GM23338 (cell line): ENCODE data around the gene RRP9. TPM values are rescaled to one million over a fixed set of nuclear protein-coding genes. Genes with fewer than 3 reads are reported as not detected.

ENCODE experiments used
- ATAC-seq: fragments of 200-7000 bp; cut with Tn5 transposase; 3 replicates; pipeline ENCODE4 v1.9.1; 2020
- DNase-seq: peaks from one replicate; pipeline ENCODE4 v3.0.0-alpha.2; 2015; ENCODE audit warnings: low spot score
- H2AFZ ChIP-seq: fragments of 200-600 bp; sonication (generic); 2 replicates; pipeline ENCODE4 v1.8.0; 2016; ENCODE audit warnings: antibody characterized with exemption, mild to moderate bottlenecking, moderate library complexity
- H3F3A ChIP-seq: fragments of 200-600 bp; sonication (generic); replicated peaks from 2 replicates; pipeline ENCODE4 v1.8.0; 2017; ENCODE audit warnings: antibody characterized with exemption, mixed run types, low read depth
- H3K27ac ChIP-seq: fragments of 200-600 bp; sonication (generic); 2 replicates; pipeline ENCODE4 v1.6.1; 2016; ENCODE audit warnings: low read depth
- H3K27me3 ChIP-seq: fragments of 200-600 bp; sonication (generic); 2 replicates; pipeline ENCODE4 v1.8.0; 2016; ENCODE audit warnings: mild to moderate bottlenecking, mixed run types, moderate library complexity; ENCODE audit not compliant: insufficient read depth
- H3K36me3 ChIP-seq: fragments of 200-600 bp; sonication (generic); 2 replicates; pipeline ENCODE4 v1.8.0; 2016; ENCODE audit warnings: mild to moderate bottlenecking; ENCODE audit not compliant: insufficient read depth
- H3K4me1 ChIP-seq: fragments of 200-600 bp; sonication (generic); 2 replicates; pipeline ENCODE4 v1.8.0; 2016; ENCODE audit warnings: mild to moderate bottlenecking, moderate library complexity; ENCODE audit not compliant: insufficient read depth
- H3K4me2 ChIP-seq: fragments of 200-600 bp; sonication (generic); 2 replicates; pipeline ENCODE4 v1.7.1; 2017; ENCODE audit warnings: mixed run types
- H3K4me3 ChIP-seq: fragments of 200-600 bp; sonication (generic); 2 replicates; pipeline ENCODE4 v1.6.1; 2016; ENCODE audit warnings: mixed run types
- H3K79me2 ChIP-seq: fragments of 200-600 bp; sonication (generic); replicated peaks from 2 replicates; pipeline ENCODE4 v1.8.0; 2017; ENCODE audit warnings: mild to moderate bottlenecking; ENCODE audit not compliant: insufficient read depth
- H3K9me2 ChIP-seq: fragments of 200-600 bp; sonication (generic); 2 replicates; pipeline ENCODE4 v1.8.0; 2017; ENCODE audit not compliant: insufficient read depth
- H4K20me1 ChIP-seq: fragments of 200-600 bp; sonication (generic); replicated peaks from 2 replicates; pipeline ENCODE4 v1.8.0; 2017; ENCODE audit warnings: mild to moderate bottlenecking; ENCODE audit not compliant: insufficient read depth
- H3K27ac Mint-ChIP-seq: 2 replicates; pipeline ENCODE4 v1.8.0; 2020; ENCODE audit warnings: inconsistent platforms, mild to moderate bottlenecking, moderate library complexity, mixed read lengths
- H3K27me3 Mint-ChIP-seq: 3 replicates; pipeline ENCODE4 v1.8.0; 2022; ENCODE audit warnings: low read depth, mild to moderate bottlenecking, moderate library complexity, mixed read lengths, inconsistent platforms; ENCODE audit not compliant: insufficient read depth, poor library complexity
- H3K36me3 Mint-ChIP-seq: 3 replicates; pipeline ENCODE4 v1.8.0; 2021; ENCODE audit warnings: low read depth, mild to moderate bottlenecking, inconsistent platforms, moderate library complexity, mixed read lengths
- H3K4me1 Mint-ChIP-seq: 3 replicates; pipeline ENCODE4 v1.8.0; 2020; ENCODE audit warnings: mild to moderate bottlenecking, inconsistent platforms, mixed read lengths
- H3K4me3 Mint-ChIP-seq: 3 replicates; pipeline ENCODE4 v1.8.0; 2021; ENCODE audit warnings: moderate library complexity, mild to moderate bottlenecking, inconsistent platforms, mixed read lengths
- H3K9me3 Mint-ChIP-seq: 3 replicates; pipeline ENCODE4 v1.8.0; 2020; ENCODE audit warnings: moderate library complexity, mild to moderate bottlenecking, inconsistent platforms, mixed read lengths
- CREB1 ChIP-seq: fragments of 250-450 bp; sonication (Bioruptor Pico); IDR thresholded peaks from 2 replicates; pipeline ENCODE4 v1.5.0; 2020; ENCODE audit warnings: low read depth, mild to moderate bottlenecking, moderate library complexity
- ETS1 ChIP-seq: IDR thresholded peaks from 2 replicates; pipeline ENCODE4 v1.6.1; 2016; ENCODE audit warnings: antibody characterized with exemption
- EZH2 ChIP-seq: fragments of 200-600 bp; sonication (generic); IDR thresholded peaks from one replicate; pipeline ENCODE4 v1.8.0; 2017; ENCODE audit warnings: antibody characterized with exemption, mild to moderate bottlenecking, low read depth; ENCODE audit not compliant: unreplicated experiment
- EZH2phosphoT487 ChIP-seq: fragments of 200-600 bp; sonication (generic); IDR thresholded peaks from one replicate; pipeline ENCODE4 v1.8.1; 2018; ENCODE audit warnings: antibody characterized with exemption; ENCODE audit not compliant: unreplicated experiment
- JUNB ChIP-seq: IDR thresholded peaks from one replicate; pipeline ENCODE4 v1.6.1; 2016; ENCODE audit warnings: antibody characterized with exemption; ENCODE audit not compliant: unreplicated experiment
- NANOG ChIP-seq: IDR thresholded peaks from 2 replicates; pipeline ENCODE4 v1.6.1; 2016; ENCODE audit warnings: antibody characterized with exemption, borderline replicate concordance
- POLR2AphosphoS5 ChIP-seq: IDR thresholded peaks from 2 replicates; pipeline ENCODE4 v1.6.1; 2016; ENCODE audit warnings: antibody characterized with exemption, low read depth
- STAT1 ChIP-seq: IDR thresholded peaks from one replicate; pipeline ENCODE4 v1.6.1; 2016; ENCODE audit warnings: antibody characterized with exemption; ENCODE audit not compliant: unreplicated experiment
- ZNF114 ChIP-seq: fragments of 250-450 bp; sonication (Bioruptor Pico); IDR thresholded peaks from 2 replicates; pipeline ENCODE4 v1.5.0; 2020; ENCODE audit warnings: mild to moderate bottlenecking, moderate library complexity
- ZNF331 ChIP-seq: fragments of 250-450 bp; sonication (Bioruptor Pico); IDR thresholded peaks from 2 replicates; pipeline ENCODE4 v1.5.0; 2020; ENCODE audit warnings: low read depth, mild to moderate bottlenecking, moderate library complexity
- ZNF462 ChIP-seq: fragments of 250-450 bp; sonication (Bioruptor Pico); IDR thresholded peaks from 2 replicates; pipeline ENCODE4 v1.5.0; 2020; ENCODE audit warnings: mild to moderate bottlenecking, moderate library complexity
- polyA plus RNA-seq: library from polyadenylated mRNA; unstranded; fragments of >200 nt; fragmentation: Nextera tagmentation; extraction: Ambion mirVana; gene quantifications from 2 replicates; pipeline ENCODE4 v1.2.1, GENCODE V29; 2016
- total RNA-seq: library from RNA; depleted of rRNA; stranded (reverse); fragments of >200 nt; shearing (Covaris generic); gene quantifications from 2 replicates; pipeline ENCODE4 v1.2.3, GENCODE V29; 2014
- TF ChIP-seq, protein P1 (sequence below), 2 experiments: fragments of 200-600 bp in 1 of 2; sonication (generic) in 1 of 2; conservative IDR thresholded peaks; 2 replicates each; pipeline versions ENCODE4 v1.5.1 to v1.6.1; 2016 to 2017; ENCODE audit warnings: antibody characterized with exemption in 2 of 2, low read depth in 2 of 2, mild to moderate bottlenecking in 2 of 2, moderate library complexity in 1 of 2
- TF ChIP-seq, protein P2 (sequence below): IDR thresholded peaks from one replicate; pipeline ENCODE4 v1.6.1; 2018; ENCODE audit warnings: antibody characterized with exemption; ENCODE audit not compliant: unreplicated experiment

Gene RRP9
- total and polyA plus RNA-seq, 2 experiments from 2014 or later = 62.4 to 68.1 TPM

GRCh38 chr3:51938780-51939425 lies 2.8 kb downstream of the RRP9 start:
- H3K27ac ChIP-seq = no peak overlapping the region
- no peak overlapping the region for H2AFZ ChIP-seq
- peaks cover 25% of the 10 kb centered on the region for H3K79me2 ChIP-seq
- H3K4me3 Mint-ChIP-seq = no peak overlapping the region
- H3K4me1 Mint-ChIP-seq = peaks cover 18% of the 10 kb centered on the region
- no peak overlapping the region for H3K4me3 ChIP-seq
- H3K9me3 Mint-ChIP-seq = no peaks in the 10 kb centered on the region
- DNase-seq (no peak), ATAC-seq (no peak)
- H3F3A ChIP-seq = 0 out of 2 replicates have a peak, but pooled peaks cover 2% of the 10 kb centered on the region
- H3K4me2 ChIP-seq = no peak overlapping the region
- TF ChIP-seq, protein P1, sequence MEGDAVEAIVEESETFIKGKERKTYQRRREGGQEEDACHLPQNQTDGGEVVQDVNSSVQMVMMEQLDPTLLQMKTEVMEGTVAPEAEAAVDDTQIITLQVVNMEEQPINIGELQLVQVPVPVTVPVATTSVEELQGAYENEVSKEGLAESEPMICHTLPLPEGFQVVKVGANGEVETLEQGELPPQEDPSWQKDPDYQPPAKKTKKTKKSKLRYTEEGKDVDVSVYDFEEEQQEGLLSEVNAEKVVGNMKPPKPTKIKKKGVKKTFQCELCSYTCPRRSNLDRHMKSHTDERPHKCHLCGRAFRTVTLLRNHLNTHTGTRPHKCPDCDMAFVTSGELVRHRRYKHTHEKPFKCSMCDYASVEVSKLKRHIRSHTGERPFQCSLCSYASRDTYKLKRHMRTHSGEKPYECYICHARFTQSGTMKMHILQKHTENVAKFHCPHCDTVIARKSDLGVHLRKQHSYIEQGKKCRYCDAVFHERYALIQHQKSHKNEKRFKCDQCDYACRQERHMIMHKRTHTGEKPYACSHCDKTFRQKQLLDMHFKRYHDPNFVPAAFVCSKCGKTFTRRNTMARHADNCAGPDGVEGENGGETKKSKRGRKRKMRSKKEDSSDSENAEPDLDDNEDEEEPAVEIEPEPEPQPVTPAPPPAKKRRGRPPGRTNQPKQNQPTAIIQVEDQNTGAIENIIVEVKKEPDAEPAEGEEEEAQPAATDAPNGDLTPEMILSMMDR (conservative IDR thresholded peaks at IDR 0.05; ENCODE audit: low read depth in 2 of 2) = no peak
- TF ChIP-seq STAT1 (no peak), CREB1 (CRISPR knock-in tag) (no peak), POLR2AphosphoS5 (no peak), ZNF331 (CRISPR knock-in tag) (no peak), EZH2phosphoT487 (no peak), ZNF462 (CRISPR knock-in tag) (no peak), JUNB (no peak), NANOG (no peak), EZH2 (no peak), ZNF114 (CRISPR knock-in tag) (no peak), ETS1 (no peak)
- TF ChIP-seq, protein P2, sequence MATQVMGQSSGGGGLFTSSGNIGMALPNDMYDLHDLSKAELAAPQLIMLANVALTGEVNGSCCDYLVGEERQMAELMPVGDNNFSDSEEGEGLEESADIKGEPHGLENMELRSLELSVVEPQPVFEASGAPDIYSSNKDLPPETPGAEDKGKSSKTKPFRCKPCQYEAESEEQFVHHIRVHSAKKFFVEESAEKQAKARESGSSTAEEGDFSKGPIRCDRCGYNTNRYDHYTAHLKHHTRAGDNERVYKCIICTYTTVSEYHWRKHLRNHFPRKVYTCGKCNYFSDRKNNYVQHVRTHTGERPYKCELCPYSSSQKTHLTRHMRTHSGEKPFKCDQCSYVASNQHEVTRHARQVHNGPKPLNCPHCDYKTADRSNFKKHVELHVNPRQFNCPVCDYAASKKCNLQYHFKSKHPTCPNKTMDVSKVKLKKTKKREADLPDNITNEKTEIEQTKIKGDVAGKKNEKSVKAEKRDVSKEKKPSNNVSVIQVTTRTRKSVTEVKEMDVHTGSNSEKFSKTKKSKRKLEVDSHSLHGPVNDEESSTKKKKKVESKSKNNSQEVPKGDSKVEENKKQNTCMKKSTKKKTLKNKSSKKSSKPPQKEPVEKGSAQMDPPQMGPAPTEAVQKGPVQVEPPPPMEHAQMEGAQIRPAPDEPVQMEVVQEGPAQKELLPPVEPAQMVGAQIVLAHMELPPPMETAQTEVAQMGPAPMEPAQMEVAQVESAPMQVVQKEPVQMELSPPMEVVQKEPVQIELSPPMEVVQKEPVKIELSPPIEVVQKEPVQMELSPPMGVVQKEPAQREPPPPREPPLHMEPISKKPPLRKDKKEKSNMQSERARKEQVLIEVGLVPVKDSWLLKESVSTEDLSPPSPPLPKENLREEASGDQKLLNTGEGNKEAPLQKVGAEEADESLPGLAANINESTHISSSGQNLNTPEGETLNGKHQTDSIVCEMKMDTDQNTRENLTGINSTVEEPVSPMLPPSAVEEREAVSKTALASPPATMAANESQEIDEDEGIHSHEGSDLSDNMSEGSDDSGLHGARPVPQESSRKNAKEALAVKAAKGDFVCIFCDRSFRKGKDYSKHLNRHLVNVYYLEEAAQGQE = no peak
- peaks cover 12% of the 10 kb centered on the region for H4K20me1 ChIP-seq
- no peaks in the 10 kb centered on the region for H3K9me2 ChIP-seq
- H3K4me1 ChIP-seq = peaks cover 9% of the 10 kb centered on the region; the same call in 1 of the 2 replicates
- peaks cover 12% of the 10 kb centered on the region for H3K36me3 ChIP-seq
- no peaks in the 10 kb centered on the region for H3K27me3 ChIP-seq
- H3K36me3 Mint-ChIP-seq = peaks cover 65% of the 10 kb centered on the region
- H3K27ac Mint-ChIP-seq = peak overlapping the region; percentile 40; the same call in 1 of the 2 replicates
- peaks cover 20% of the 10 kb centered on the region for H3K27me3 Mint-ChIP-seq
